GM19099 (cell line): Measurements from ENCODE around the gene PAPSS2.

Experiments used
- POLR2A ChIP-seq: IDR thresholded peaks from 3 replicates; pipeline ENCODE4 v1.6.1; 2011; ENCODE audit warnings: low read depth; ENCODE audit not compliant: insufficient read length; ENCODE audit errors: extremely low read depth

The PAPSS2 gene

GRCh38 chr10:87635498-87636312 is 24.0 kb upstream of the PAPSS2 start:
- no peak for TF ChIP-seq POLR2A

- TF ChIP-seq POLR2A: no peak
These were observed 23.3 kb upstream of the PAPSS2 start for GRCh38 chr10:87636313-87636915.

GRCh38 chr10:87639493-87639892 is 20.2 kb upstream of the PAPSS2 start:
- TF ChIP-seq POLR2A: no peak

GRCh38 chr10:87640043-87640442 is 19.6 kb upstream of the PAPSS2 start:
- TF ChIP-seq POLR2A: no peak

- TF ChIP-seq POLR2A: no peak
These were observed 17.2 kb upstream of the PAPSS2 start for GRCh38 chr10:87642486-87642885.

GRCh38 chr10:87642988-87643387 is 16.7 kb upstream of the PAPSS2 start:
- no peak for TF ChIP-seq POLR2A

GRCh38 chr10:87643920-87644319 is 15.8 kb upstream of the PAPSS2 start:
- TF ChIP-seq POLR2A: no peak

- no peak for TF ChIP-seq POLR2A
These were observed 13.3 kb upstream of the PAPSS2 start for GRCh38 chr10:87646192-87646909.

GRCh38 chr10:87646935-87647334 is 12.7 kb upstream of the PAPSS2 start:
- no peak for TF ChIP-seq POLR2A

GRCh38 chr10:87650838-87651589 is 8.7 kb upstream of the PAPSS2 start:
- TF ChIP-seq POLR2A: no peak

GRCh38 chr10:87651801-87652200 is 7.9 kb upstream of the PAPSS2 start:
- TF ChIP-seq POLR2A: no peak

- no peak for TF ChIP-seq POLR2A
These were observed 7.4 kb upstream of the PAPSS2 start for GRCh38 chr10:87652261-87652660.

- no peak for TF ChIP-seq POLR2A
These were observed 5.5 kb upstream of the PAPSS2 start for GRCh38 chr10:87654212-87654611.

GRCh38 chr10:87656431-87657072 is 3.1 kb upstream of the PAPSS2 start:
- no peak for TF ChIP-seq POLR2A

- no peak for TF ChIP-seq POLR2A
These were observed 2.3 kb upstream of the PAPSS2 start for GRCh38 chr10:87657371-87657770.
